ENCODE results near the gene AKR1C1.

GRCh38 chr10:4982764-4983226, 19.6 kb downstream of the AKR1C1 start:
- TF ChIP-seq MAZ (IDR thresholded peaks at IDR 0.05; ENCODE audit: borderline replicate concordance, low read depth, low read length) (no peak), CTCF (conservative IDR thresholded peaks at IDR 0.05; ENCODE audit: low read depth, low read length) (no peak), CHD1 (IDR thresholded peaks at IDR 0.05; ENCODE audit: low read depth, low read length) (no peak), SMC3 (IDR thresholded peaks at IDR 0.05; ENCODE audit: low read depth, low read length) (no peak), RAD21 (IDR thresholded peaks at IDR 0.05; ENCODE audit: low read length) (no peak), POLR2A (IDR thresholded peaks at IDR 0.05; ENCODE audit: low read depth, low read length) (no peak), BHLHE40 (IDR thresholded peaks at IDR 0.05; ENCODE audit: low read depth, low read length) (no peak), RFX5 (IDR thresholded peaks at IDR 0.05; ENCODE audit: low read depth, low read length) (no peak), MAFK (IDR thresholded peaks at IDR 0.05; ENCODE audit: low read depth, low read length) (no peak)

All from IMR-90 (cell line).